ENCODE data around the gene FBXO27.
"Not testable (repeated sequence)": the region's sequence is repeated elsewhere in the genome, so short reads cannot be mapped to it uniquely, and the experiment has no call there.

Gene FBXO27

GRCh38 chr19:39032063-39032918, at the start of gene FBXO27:
TSS of gene FBXO27 (minus strand) at chr19:39032549. CDS start at chr19:39032227, 322 bp downstream.
- no peak for DNase-seq (ENCODE audit: low read depth in 1 of 2, low spot score in 1 of 2)

GRCh38 chr19:39080431-39080830, 48.1 kb upstream of the FBXO27 start:
- DNase-seq (ENCODE audit: low read depth in 1 of 2, low spot score in 1 of 2) = no peak

- DNase-seq (ENCODE audit: low read depth in 1 of 2, low spot score in 1 of 2) = no peak
These were observed 46.3 kb upstream of the FBXO27 start for GRCh38 chr19:39078436-39079200.

GRCh38 chr19:39077323-39077722, 45.0 kb upstream of the FBXO27 start:
- no peak for DNase-seq (ENCODE audit: low read depth in 1 of 2, low spot score in 1 of 2)

- no peak for DNase-seq (ENCODE audit: low read depth in 1 of 2, low spot score in 1 of 2)
These were observed 42.6 kb upstream of the FBXO27 start for GRCh38 chr19:39074942-39075341.

- DNase-seq (ENCODE audit: low read depth in 1 of 2, low spot score in 1 of 2) = no peak
These were observed 41.9 kb upstream of the FBXO27 start for GRCh38 chr19:39074205-39074692.

GRCh38 chr19:39070888-39071287, 38.5 kb upstream of the FBXO27 start:
- DNase-seq (ENCODE audit: low read depth in 1 of 2, low spot score in 1 of 2) = no peak

GRCh38 chr19:39068259-39068658, 35.9 kb upstream of the FBXO27 start:
- DNase-seq (ENCODE audit: low read depth in 1 of 2, low spot score in 1 of 2) = not testable (repeated sequence)

GRCh38 chr19:39067104-39067503, 34.8 kb upstream of the FBXO27 start:
- DNase-seq (ENCODE audit: low read depth in 1 of 2, low spot score in 1 of 2) = no peak

- DNase-seq (ENCODE audit: low read depth in 1 of 2, low spot score in 1 of 2) = no peak
These were observed 33.6 kb upstream of the FBXO27 start for GRCh38 chr19:39065928-39066327.

GRCh38 chr19:39064405-39064804, 32.1 kb upstream of the FBXO27 start:
- DNase-seq (ENCODE audit: low read depth in 1 of 2, low spot score in 1 of 2) = no peak

GRCh38 chr19:39060171-39060570, 27.8 kb upstream of the FBXO27 start:
- no peak for DNase-seq (ENCODE audit: low read depth in 1 of 2, low spot score in 1 of 2)

- DNase-seq (ENCODE audit: low read depth in 1 of 2, low spot score in 1 of 2) = no peak
These were observed 27.0 kb upstream of the FBXO27 start for GRCh38 chr19:39059302-39059701.

- DNase-seq (ENCODE audit: low read depth in 1 of 2, low spot score in 1 of 2) = no peak
These were observed 25.3 kb upstream of the FBXO27 start for GRCh38 chr19:39057615-39058014.

GRCh38 chr19:39054091-39054470, 21.7 kb upstream of the FBXO27 start:
- no peak for DNase-seq (ENCODE audit: low read depth in 1 of 2, low spot score in 1 of 2)

GRCh38 chr19:39053276-39054090, 21.1 kb upstream of the FBXO27 start:
- no peak for DNase-seq (ENCODE audit: low read depth in 1 of 2, low spot score in 1 of 2)

- no peak for DNase-seq (ENCODE audit: low read depth in 1 of 2, low spot score in 1 of 2)
These were observed 20.5 kb upstream of the FBXO27 start for GRCh38 chr19:39052846-39053245.

GRCh38 chr19:39052243-39052746, 19.9 kb upstream of the FBXO27 start:
- peak; percentile 37 to 40 for DNase-seq (ENCODE audit: low read depth in 1 of 2, low spot score in 1 of 2)

- no peak for DNase-seq (ENCODE audit: low read depth in 1 of 2, low spot score in 1 of 2)
These were observed 14.7 kb upstream of the FBXO27 start for GRCh38 chr19:39047073-39047472.

GRCh38 chr19:39046037-39046821, 13.9 kb upstream of the FBXO27 start:
- DNase-seq (ENCODE audit: low read depth in 1 of 2, low spot score in 1 of 2) = no peak

All from activated CD4-positive, alpha-beta T cell treated with anti-CD3 and anti-CD28 coated beads, Interleukin-2, amount 50 U/mL, for 24 hours (primary cell).